IMR-90 (cell line): ENCODE measurements around the gene DYSF. TPM values are rescaled to one million over a fixed set of nuclear protein-coding genes. Genes with fewer than 3 reads are reported as not detected.

ENCODE experiments used
- ATAC-seq: fragments of 200-7000 bp; cut with Tn5 transposase; 2 replicates; pipeline ENCODE4 v1.9.1; 2020; ENCODE audit warnings: low read depth, mild to moderate bottlenecking, moderate library complexity
- BruUV-seq: library from RNA; stranded (reverse); fragments of 400-500 nt; replicated peaks from 2 replicates; lab custom pipeline; 2021; lab: Mats Ljungman, UMichigan
- CTCF ChIA-PET: fragments of 300-600 bp; formaldehyde crosslinking; extraction: SDS; loops from one replicate; lab custom pipeline; 2021; ENCODE audit warnings: antibody characterized with exemption; lab: Yijun Ruan, JAX
- POLR2A ChIA-PET: fragments of 300-600 bp; sonication (Branson Sonifier 250); formaldehyde crosslinking; loops from one replicate; lab custom pipeline; 2022; ENCODE audit warnings: antibody characterized with exemption; ENCODE audit not compliant: unreplicated experiment; lab: Charles Lee
- DNase-seq: peaks from one replicate; pipeline ENCODE4 v3.0.0; 2013
- H2AFZ ChIP-seq: replicated peaks from 2 replicates; pipeline ENCODE3; 2013; ENCODE audit warnings: low read length, mild to moderate bottlenecking; ENCODE audit not compliant: poor library complexity
- H2AK5ac ChIP-seq: 2 replicates; pipeline ENCODE4 v1.6.1; 2013; ENCODE audit warnings: low read depth, low read length, inconsistent platforms
- H2AK9ac ChIP-seq: replicated peaks from 2 replicates; pipeline ENCODE3; 2013; ENCODE audit warnings: mild to moderate bottlenecking, low read depth, low read length, moderate library complexity; ENCODE audit not compliant: poor library complexity
- H2BK120ac ChIP-seq: 2 replicates; pipeline ENCODE4 v1.6.1; 2013; ENCODE audit warnings: low read depth, low read length, inconsistent platforms
- H2BK15ac ChIP-seq: 3 replicates; pipeline ENCODE4 v1.6.1; 2013; ENCODE audit warnings: low read depth, low read length, inconsistent platforms
- H2BK20ac ChIP-seq: 2 replicates; pipeline ENCODE4 v1.6.1; 2013; ENCODE audit warnings: low read depth, mild to moderate bottlenecking, inconsistent platforms, low read length, moderate library complexity
- H2BK5ac ChIP-seq: 2 replicates; pipeline ENCODE4 v1.6.1; 2013; ENCODE audit warnings: mild to moderate bottlenecking, low read depth, low read length, inconsistent platforms; ENCODE audit not compliant: poor library complexity, severe bottlenecking
- H3K14ac ChIP-seq: replicated peaks from 2 replicates; pipeline ENCODE4 v1.6.1; 2013; ENCODE audit warnings: low read depth, low read length, inconsistent platforms
- H3K18ac ChIP-seq: 2 replicates; pipeline ENCODE4 v1.6.1; 2013; ENCODE audit warnings: low read depth, low read length, control low read depth
- H3K23ac ChIP-seq: 2 replicates; pipeline ENCODE4 v1.6.1; 2013; ENCODE audit warnings: low read depth, low read length, inconsistent platforms
- H3K27ac ChIP-seq: 2 replicates; pipeline ENCODE4 v1.5.1; 2013; ENCODE audit warnings: mild to moderate bottlenecking, control low read depth, low read length; ENCODE audit not compliant: insufficient read depth
- H3K27me3 ChIP-seq: 2 replicates; pipeline ENCODE4 v1.6.1; 2013; ENCODE audit warnings: low read length; ENCODE audit not compliant: control insufficient read depth, insufficient read depth
- H3K36me3 ChIP-seq: 2 replicates; pipeline ENCODE4 v1.6.1; 2013; ENCODE audit warnings: low read length, mixed read lengths; ENCODE audit not compliant: control insufficient read depth, insufficient read depth
- H3K4ac ChIP-seq: 2 replicates; pipeline ENCODE4 v1.6.1; 2013; ENCODE audit warnings: low read depth, low read length, inconsistent platforms
- H3K4me1 ChIP-seq: 2 replicates; pipeline ENCODE4 v1.6.1; 2013; ENCODE audit warnings: low read length, mixed read lengths; ENCODE audit not compliant: control insufficient read depth, insufficient read depth
- H3K4me2 ChIP-seq: 2 replicates; pipeline ENCODE4 v1.6.1; 2013; ENCODE audit warnings: low read depth, mild to moderate bottlenecking, control low read depth, low read length, moderate library complexity
- H3K4me3 ChIP-seq: 2 replicates; pipeline ENCODE4 v1.5.1; 2013; ENCODE audit warnings: low read depth, mild to moderate bottlenecking, control low read depth, low read length, moderate library complexity; ENCODE audit not compliant: insufficient read depth
- H3K56ac ChIP-seq: 2 replicates; pipeline ENCODE4 v1.6.1; 2013; ENCODE audit warnings: low read length, inconsistent platforms; ENCODE audit not compliant: insufficient read depth; ENCODE audit errors: extremely low read depth
- H3K79me1 ChIP-seq, 2 experiments: 2 replicates each; pipeline ENCODE4 v1.6.1; 2013; ENCODE audit warnings: low read length in 2 of 2, inconsistent platforms in 1 of 2, low read depth in 1 of 2
- H3K9ac ChIP-seq: 2 replicates; pipeline ENCODE4 v1.6.1; 2013; ENCODE audit warnings: low read depth, low read length, control low read depth
- H3K9me1 ChIP-seq: 2 replicates; pipeline ENCODE4 v1.6.1; 2013; ENCODE audit warnings: low read length, inconsistent platforms; ENCODE audit not compliant: insufficient read depth
- H3K9me3 ChIP-seq: 2 replicates; pipeline ENCODE4 v1.6.1; 2013; ENCODE audit warnings: low read length; ENCODE audit not compliant: control insufficient read depth, insufficient read depth
- H4K20me1 ChIP-seq: 2 replicates; pipeline ENCODE4 v1.6.1; 2013; ENCODE audit warnings: low read length, inconsistent platforms; ENCODE audit not compliant: insufficient read depth
- H4K5ac ChIP-seq: 2 replicates; pipeline ENCODE4 v1.6.1; 2013; ENCODE audit warnings: mild to moderate bottlenecking, low read depth, low read length, control low read depth
- H4K8ac ChIP-seq, 2 experiments: 2 replicates each; pipeline ENCODE4 v1.6.1; 2013; ENCODE audit warnings: low read depth in 2 of 2, low read length in 2 of 2, control low read depth in 1 of 2, inconsistent platforms in 1 of 2
- H4K91ac ChIP-seq: 2 replicates; pipeline ENCODE4 v1.6.1; 2013; ENCODE audit warnings: low read depth, low read length, inconsistent platforms; ENCODE audit not compliant: insufficient read depth
- CTCF ChIP-seq: conservative IDR thresholded peaks from 2 replicates; pipeline ENCODE4 v1.5.1; 2012; ENCODE audit warnings: mild to moderate bottlenecking, low read depth, low read length, improper control_type of control experiment
- RCOR1 ChIP-seq: IDR thresholded peaks from 2 replicates; pipeline ENCODE4 v1.6.1; 2012; ENCODE audit warnings: mild to moderate bottlenecking, low read length, improper control_type of control experiment; ENCODE audit not compliant: insufficient replicate concordance
- WGBS, 2 experiments: methylation state at CpG; one replicate each; pipeline versions ENCODE4 v1.1.5 to v1.1.7; 2013; ENCODE audit warnings: missing lambda C conversion rate in 2 of 2; ENCODE audit not compliant: insufficient read length in 1 of 2; ENCODE audit errors: extremely low coverage in 2 of 2; 5-methylcytosine and 5-hydroxymethylcytosine counted together
- dilution Hi-C: fragments of 300-500 bp; cut with HindIII; formaldehyde crosslinking; loops from one replicate; pipeline ENCODE4 v1.14.3; 2018; ENCODE audit warnings: low sequenced_read_pairs; ENCODE audit not compliant: unreplicated experiment
- in situ Hi-C: fragments of 300-500 bp; cut with MboI; formaldehyde crosslinking; loops from 3 replicates; pipeline ENCODE4 v1.14.3; 2019; ENCODE audit warnings: low sequenced_read_pairs, inconsistent platforms, mixed read lengths
- intact Hi-C: fragments of 100-400 bp; cut with micrococcal nuclease; formaldehyde crosslinking; loops from 2 replicates; pipeline ENCODE4 v1.10.0; 2022
- polyA plus RNA-seq, 3 experiments: library from polyadenylated mRNA; depleted of rRNA; stranded (reverse); fragments of >200 nt; gene quantifications; 2 replicates each; pipeline ENCODE4 v1.2.3, GENCODE V29; 2012; ENCODE audit warnings: low replicate concordance in 1 of 3
- total RNA-seq: library from RNA; depleted of rRNA; stranded (reverse); fragments of >200 nt; gene quantifications from 2 replicates; pipeline ENCODE4 v1.2.3, GENCODE V29; 2012

DYSF gene
- total and polyA plus RNA-seq, 2 of the 4 experiments (the other 2 are of a cell fraction) = 0.09 to 0.18 TPM

GRCh38 chr2:71452565-71452964 lies 796 bp upstream of the DYSF start:
- no CpG with 5 or more reads among the region's 2 CpGs for WGBS, 2 experiments
- peak; percentile 38 for DNase-seq
- intact Hi-C loops (no loop called here), in situ Hi-C loops (no loop called here), dilution Hi-C loops (no loop called here)
- no peaks in the 10 kb centered on the region for H3K9me1 ChIP-seq
- ATAC-seq = peak; percentile 30; the same call in 1 of the 2 replicates
- H3K23ac ChIP-seq = no peak overlapping the region
- H3K27ac ChIP-seq = no peak overlapping the region
- H3K4me1 ChIP-seq = peaks cover 2% of the 10 kb centered on the region; the same call in 1 of the 2 replicates
- H3K79me1 ChIP-seq = no peaks in the 10 kb centered on the region
- H3K36me3 ChIP-seq = no peaks in the 10 kb centered on the region
- H3K9me3 ChIP-seq = no peaks in the 10 kb centered on the region
- H4K91ac ChIP-seq = no peak overlapping the region
- H3K4ac ChIP-seq = no peak overlapping the region
- H3K18ac ChIP-seq = no peak overlapping the region
- H4K20me1 ChIP-seq = no peaks in the 10 kb centered on the region
- H2AK9ac ChIP-seq = no peak overlapping the region
- no peak overlapping the region for H2BK20ac ChIP-seq
- no peak overlapping the region for H3K56ac ChIP-seq
- no peak overlapping the region for H4K5ac ChIP-seq
- no peak overlapping the region for H3K4me2 ChIP-seq
- H2AFZ ChIP-seq = no peak overlapping the region
- no peak overlapping the region for H3K4me3 ChIP-seq
- TF ChIP-seq CTCF (0 out of 2 replicates have a peak, but pooled peaks have one; percentile 9), RCOR1 (no peak)
- H3K27me3 ChIP-seq = peaks cover 44% of the 10 kb centered on the region
- BruUV-seq = no TSS peak
- H2BK5ac ChIP-seq = no peak overlapping the region
- H2BK15ac ChIP-seq = no peak overlapping the region
- ChIA-PET POLR2A (no interaction called here), CTCF (interaction anchor here (0.7 kb wide), 1 partner anchor 27 kb away, joined by 3 read pairs; no protein-coding TSS in a partner anchor)
- H4K8ac ChIP-seq = no peak overlapping the region
- no peak overlapping the region for H3K14ac ChIP-seq
- no peak overlapping the region for H2BK120ac ChIP-seq
- no peak overlapping the region for H3K9ac ChIP-seq
- H2AK5ac ChIP-seq = no peak overlapping the region
